Skin epidermis (tissue), 12 donors: ENCODE measurements around the gene NKTR.

ENCODE experiments used
- H3K27ac ChIP-seq, 21 experiments: fragments of 200-600 bp; sonication (generic) in 11 of 21; one replicate each; pipeline ENCODE4 v1.5.0; 2020; ENCODE audit warnings: mild to moderate bottlenecking in 3 of 21, inconsistent platforms in 2 of 21, moderate library complexity in 2 of 21
- H3K4me3 ChIP-seq, 7 experiments: fragments of 200-600 bp; sonication (generic) in 2 of 7; one replicate each; pipeline ENCODE4 v1.5.0; 2020; ENCODE audit warnings: inconsistent platforms in 2 of 7, mild to moderate bottlenecking in 2 of 7, moderate library complexity in 1 of 7

NKTR gene

DNA sequence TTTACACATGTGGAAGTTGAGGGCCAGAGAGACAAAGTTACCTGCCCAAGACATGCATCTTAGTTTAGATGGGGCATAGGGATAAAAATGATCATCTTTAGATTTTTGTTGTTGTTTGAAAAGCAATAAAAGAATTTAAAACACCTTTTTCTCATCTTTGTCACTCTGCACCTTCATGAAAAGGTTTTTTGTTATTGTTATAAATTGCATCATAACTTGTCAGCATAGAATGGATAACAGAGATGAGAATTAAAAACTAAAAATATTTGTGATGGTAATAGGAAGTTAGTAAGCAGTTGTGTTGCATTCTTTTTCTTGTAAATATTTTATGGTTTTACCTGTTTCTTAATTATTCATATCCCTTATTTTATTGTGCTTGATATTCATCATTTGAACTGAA is 39.6 kb downstream of the NKTR start:
- Histone ChIP-seq H3K4me3 (no peak overlapping the region), H3K27ac (peak overlapping the region in 1 of 21 experiments; percentile 55)

DNA sequence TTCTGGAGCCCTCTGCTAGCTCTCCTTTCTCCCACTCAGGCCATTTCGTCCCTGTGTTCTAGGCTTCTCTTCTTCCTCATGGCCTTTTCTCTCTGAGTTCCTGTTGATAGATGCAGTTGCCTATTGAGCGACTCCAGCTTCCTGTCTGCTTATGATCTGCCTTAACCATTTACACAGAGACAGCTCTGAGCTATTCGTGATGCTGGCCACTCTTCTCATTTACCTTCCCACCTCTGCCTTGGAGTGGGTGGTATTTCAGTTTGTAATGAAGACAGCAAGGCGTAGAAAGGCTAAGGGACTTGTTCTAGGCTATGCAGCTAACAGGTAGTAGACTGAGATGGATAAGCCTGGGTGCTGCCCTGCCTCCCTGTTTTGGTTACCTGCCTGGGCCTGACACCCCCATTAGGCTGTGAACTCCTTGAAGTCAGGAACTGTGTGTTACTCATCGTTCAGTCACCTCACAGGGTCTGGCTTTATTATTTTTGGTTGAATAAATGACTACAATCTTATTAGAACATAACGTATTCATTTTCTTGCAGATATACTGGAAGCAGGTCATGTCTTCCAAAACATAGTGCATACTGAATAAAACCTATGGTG is 40.4 kb downstream of the NKTR start:
- Histone ChIP-seq H3K4me3 (no peak overlapping the region), H3K27ac (no peak overlapping the region)

DNA sequence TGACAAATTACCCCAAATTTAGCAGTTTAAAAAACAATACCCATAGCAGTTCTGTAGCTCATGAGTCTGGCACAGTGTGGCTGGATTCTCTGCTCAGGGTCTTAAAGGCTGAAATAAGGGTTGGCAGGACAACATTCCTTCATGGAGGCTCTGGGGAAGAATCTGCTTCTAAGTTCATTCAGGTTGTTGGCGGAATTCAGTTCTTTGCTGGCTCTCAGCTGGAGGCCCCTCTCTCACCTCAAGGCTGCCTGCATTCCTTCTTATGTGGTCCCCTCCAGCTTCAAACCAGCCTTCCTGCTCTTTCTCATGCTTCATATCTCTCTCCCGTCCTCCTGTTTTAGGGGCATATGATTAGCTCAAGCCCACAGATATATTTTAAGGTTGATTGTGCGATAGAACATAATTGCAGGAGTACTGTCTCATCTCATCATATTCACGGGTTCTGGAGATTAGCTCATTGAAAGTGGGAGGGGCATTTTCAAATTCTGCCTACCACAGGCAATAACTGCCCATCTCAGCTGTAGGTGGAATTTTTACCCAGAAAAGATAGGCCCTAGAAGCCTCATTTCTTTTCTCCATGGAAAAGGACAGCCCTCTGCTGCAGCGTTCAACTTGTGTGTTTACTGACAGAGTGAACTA is 47.5 kb downstream of the NKTR start:
- peak overlapping the region in 2 of 21 experiments; percentile 2 to 49 for H3K27ac ChIP-seq
- H3K4me3 ChIP-seq, result no peak overlapping the region

DNA sequence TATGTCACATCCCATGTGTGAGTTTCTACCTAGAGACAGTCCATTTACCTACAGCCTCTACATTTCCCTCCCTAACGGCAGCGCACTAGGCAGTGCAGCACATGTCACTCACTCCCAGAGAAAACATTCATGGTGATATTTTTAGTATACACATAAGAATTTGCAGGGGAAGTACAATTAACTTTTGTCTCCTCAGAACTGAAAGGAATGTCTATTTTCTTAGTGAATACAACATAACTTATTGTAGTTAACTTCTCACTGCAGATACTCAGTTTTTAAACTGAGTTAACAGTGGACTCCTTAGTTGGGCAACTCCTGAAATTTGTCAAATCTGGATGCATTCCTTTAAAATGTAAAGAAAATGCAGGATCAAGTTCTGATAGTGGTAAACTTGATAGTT is 48.5 kb downstream of the NKTR start:
- Histone ChIP-seq H3K27ac (no peak overlapping the region), H3K4me3 (no peak overlapping the region)

DNA sequence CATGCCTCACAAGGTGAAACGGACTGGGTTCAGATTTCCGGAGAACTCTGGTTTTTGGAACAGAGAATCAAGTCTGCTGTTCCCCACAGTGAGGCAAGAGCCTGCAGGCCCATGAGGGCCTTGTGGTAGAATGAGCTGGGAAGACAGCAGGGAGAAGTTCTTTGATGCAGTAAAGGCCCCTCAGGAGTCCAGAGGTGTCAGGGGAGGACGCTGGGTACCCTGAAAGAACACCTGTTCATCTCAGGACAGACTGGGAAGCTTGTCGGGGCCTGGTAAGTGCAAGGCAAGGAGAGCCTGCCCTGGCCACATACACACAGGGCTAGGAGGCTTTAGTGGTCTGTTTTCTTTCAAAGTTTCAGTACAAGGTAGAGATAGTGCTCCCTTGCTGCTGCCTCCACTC is 49.3 kb downstream of the NKTR start:
- Histone ChIP-seq H3K4me3 (no peak overlapping the region), H3K27ac (peak overlapping the region in 2 of 21 experiments; percentile 5 to 27)

DNA sequence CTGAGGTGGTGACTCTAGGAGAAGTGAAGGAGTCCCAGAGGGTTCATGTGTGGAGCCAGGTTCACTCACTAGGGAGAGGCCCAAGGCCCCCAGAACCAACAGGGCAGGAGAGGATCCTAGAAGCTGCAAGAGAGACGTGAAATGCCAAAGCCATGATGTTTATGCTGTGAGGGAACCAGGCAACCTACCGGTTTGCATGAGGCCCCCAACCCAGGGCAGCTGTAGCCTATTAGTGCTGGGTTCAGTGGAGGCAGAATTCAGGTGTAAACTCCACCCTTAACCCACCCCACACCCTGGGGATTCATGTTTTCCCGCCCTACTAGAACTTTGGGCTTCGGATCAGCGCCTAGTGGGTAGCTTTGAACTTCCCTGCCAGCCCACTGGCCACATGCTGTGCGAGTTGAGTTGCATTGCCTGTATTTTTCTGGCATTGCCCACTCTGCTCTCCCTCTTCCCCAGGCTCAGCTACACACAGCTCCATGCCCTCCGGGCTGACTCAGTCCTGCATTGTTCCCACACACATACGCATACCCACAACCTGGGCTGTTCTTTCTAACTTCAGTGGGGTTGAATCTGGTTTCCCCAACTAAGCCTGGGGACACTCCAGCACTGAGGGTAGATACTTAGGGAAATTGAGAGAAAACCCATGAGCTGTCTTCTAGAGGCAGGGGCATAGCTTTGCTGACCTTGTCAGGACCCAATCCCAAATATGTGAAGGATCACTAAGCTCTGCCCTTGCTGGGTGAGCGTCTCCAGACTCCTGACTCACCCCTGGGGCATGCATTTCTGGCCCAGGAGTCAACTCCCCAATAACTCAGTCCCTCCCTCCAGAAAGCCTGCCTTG is 51.0 kb downstream of the NKTR start:
- H3K27ac ChIP-seq, result peak overlapping the region in 12 of 21 experiments; percentile 22 to 98 (median 88)

DNA sequence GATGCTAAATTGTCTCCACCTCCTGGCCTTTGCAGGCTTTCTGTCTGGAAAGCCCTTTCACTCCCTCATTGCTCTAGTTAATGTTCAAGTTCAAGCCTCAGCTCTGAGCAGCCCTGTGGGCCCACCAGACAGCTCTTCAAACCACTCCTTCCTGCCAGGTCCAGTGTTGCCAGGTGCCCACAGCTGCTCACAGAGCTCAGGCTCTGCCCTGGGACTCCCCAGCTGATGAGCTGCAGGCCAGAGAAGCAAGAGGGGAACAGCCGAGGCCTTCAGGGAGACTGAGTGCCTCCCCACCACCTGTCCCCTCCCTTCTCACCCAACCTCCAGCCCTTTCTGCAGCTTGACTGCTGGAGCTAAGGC is 51.7 kb downstream of the NKTR start:
- Histone ChIP-seq H3K4me3 (peak overlapping the region in 1 of 7 experiments; percentile 78), H3K27ac (peak overlapping the region in 15 of 21 experiments; percentile 22 to 98 (median 88))

More for the DNA sequence above, 51.0 kb downstream of the NKTR start:
- no peak overlapping the region for H3K4me3 ChIP-seq

DNA sequence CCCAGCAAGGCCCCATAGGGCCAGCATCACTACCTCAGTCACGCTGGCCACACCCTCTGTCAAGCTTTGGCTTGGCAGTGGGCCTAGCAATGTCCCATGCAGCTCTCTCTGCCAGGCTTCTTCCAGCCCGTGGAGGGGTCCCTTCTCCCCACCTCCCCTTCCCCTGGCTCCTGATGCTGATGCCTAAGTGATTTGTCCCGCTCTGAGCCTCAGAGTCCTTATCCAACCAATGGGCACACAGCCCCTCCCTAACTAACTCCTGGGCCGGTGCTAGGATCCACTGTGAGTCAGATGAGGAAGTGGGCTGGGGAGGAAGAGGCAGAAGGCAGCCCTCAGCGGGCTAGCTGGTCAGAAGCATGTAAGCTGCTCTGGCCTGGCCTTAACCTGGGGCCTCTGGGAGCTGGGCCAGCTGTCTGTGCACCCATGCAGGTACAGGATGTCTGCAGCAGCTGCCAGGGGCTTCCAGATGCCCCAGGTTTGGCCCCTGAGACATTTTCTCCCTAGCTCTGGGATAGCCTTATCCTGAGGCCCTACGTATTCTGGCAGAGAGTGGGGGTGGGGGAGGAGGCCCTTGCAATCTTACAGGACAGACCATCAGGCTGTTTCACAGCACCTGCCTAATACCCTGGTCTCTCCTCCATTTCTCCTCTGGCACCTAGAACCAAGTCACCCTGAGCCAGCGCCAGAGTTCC is 52.3 kb downstream of the NKTR start:
- peak overlapping the region in 6 of 7 experiments; percentile 46 to 92 (median 76) for H3K4me3 ChIP-seq
- H3K27ac ChIP-seq, result peak overlapping the region in 20 of 21 experiments; percentile 36 to 98 (median 88)

DNA sequence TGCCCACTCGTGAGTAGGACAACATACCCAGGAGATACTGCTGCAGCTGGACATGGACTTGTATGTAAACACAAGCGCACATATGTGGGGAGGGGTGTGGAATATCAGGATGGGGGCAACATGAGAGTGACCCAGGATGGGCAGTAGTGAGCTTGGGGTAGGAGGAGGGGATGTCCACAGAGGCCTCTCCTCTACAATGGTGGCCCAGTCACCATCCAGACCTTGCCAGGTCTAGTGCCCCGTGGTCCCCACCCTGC is 52.7 kb downstream of the NKTR start:
- H3K4me3 ChIP-seq, result peak overlapping the region; percentile 46 to 92 (median 76)
- H3K27ac ChIP-seq, result peak overlapping the region in 20 of 21 experiments; percentile 77 to 98 (median 88)

DNA sequence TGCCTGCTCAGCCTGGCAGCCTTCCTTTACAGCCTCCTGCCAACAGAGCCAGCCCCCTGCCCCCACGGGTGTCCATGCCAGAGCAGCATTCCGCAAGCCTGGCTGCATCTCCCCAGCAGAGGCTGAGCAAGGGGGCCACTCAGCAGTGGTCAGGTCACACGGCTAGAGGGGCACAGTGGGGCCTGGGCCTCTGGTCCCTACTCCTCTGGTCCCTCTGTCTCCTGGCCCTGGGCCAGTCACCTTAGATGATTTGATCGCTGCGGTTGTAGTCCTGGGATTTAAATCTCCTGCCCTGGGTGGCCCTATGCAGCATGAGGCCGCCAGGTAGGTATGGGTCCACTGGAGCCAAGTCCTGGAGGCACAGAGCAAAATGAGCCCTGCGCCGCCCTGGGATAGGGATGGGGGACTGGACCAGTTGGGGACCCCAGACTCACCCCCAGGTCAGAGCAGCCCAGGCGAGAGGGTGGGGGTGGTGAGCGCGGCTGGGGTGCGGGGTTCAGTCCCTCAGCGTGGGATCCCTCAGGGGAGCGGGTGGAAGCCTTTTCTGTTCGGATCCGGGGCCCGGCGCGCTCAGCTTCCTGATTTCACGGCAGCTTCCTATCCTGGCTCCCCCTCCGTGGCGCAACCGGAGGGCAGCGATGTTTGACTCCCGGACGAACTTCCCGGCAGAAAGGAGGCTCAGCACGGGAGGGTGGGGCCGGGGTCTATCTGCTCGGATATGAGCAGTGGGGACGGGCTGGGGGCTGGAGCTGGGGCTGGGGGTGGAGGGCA is 53.3 kb downstream of the NKTR start, which contains the start of gene ZBTB47:
Gene ZBTB47, plus strand, starts transcription at position 138 of the 771 bp plus-strand sequence. CDS start 4,659 bp downstream, outside the sequence.
- H3K4me3 ChIP-seq, result peak within 1 kb of the TSS; percentile 46 to 92 (median 76)

DNA sequence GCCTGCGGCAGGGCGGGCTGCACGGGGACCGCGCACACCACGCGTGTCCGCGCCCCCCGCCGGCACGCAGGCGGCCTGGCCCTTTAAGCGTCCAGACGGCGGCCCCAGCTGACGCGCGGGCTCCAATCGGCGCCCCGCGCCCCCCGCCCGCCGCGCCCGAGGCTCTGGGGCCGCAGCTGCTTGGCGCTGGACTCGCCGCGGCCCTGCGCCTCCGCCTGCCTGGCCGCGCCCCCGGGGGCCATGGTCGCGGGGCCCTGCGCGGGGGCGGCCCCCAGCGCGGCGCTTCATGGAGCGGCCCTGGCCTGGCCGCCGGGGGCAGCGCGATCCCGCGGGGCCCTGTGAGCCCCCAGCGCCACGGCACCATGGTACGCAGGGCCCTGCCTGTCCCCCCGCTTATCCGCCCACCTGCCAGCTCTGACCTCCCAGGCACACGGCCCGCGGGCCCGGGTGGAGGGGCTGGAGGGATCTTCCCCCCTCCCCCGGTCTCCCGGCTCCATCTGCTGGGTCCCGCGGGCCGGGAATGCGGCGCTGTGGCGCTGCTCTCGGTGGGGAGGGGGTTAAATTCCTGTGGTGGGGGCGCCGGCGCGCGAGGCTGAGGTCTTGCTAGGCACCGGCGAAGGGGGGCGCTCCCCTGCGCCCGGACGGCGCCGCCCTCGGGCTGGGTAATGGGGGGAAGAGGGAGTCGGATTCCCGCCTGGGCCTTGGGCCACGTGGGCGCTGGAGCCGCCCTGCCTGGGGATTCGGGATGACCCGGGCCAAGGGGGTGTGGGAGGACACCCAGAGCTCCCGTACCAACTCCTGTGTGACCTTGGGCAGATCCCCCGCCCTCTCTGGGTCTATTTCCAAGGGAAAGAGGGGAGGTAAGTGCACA is 54.1 kb downstream of the NKTR start:
- Histone ChIP-seq H3K4me3 (peak overlapping the region; percentile 46 to 92 (median 76)), H3K27ac (peak overlapping the region; percentile 76 to 98 (median 88))

More for the DNA sequence above, 53.3 kb downstream of the NKTR start, which contains the start of gene ZBTB47:
- H3K27ac ChIP-seq, result peak within 1 kb of the TSS; percentile 76 to 98 (median 88)

DNA sequence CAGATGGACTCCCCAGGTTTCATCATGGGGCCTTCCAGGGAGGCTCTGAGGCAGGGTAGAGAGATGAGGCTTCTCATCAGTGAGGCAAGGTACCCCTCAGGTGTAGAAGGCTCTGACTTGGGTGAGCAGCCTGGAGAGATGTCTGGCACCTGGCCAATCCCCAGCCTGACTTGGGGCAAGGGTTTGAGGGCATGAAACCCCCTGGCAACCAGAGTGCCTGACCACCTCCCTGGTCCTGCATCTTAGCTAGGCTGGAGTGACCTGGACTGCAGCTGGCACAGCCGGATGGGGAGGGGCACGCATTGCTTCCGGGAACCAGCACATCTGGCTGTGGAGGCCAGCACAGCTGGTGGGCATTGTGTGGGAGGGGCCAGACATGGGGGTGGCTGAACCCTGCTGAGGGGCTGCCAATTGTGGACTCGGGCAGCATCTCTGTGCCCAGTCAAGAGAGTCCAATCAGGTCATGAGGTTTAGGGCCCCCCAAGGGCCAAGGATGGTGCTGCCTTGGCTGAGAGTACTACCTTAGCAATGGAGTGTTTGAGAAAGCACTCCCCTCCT is 54.9 kb downstream of the NKTR start:
- Histone ChIP-seq H3K4me3 (peak overlapping the region; percentile 46 to 92 (median 76)), H3K27ac (peak overlapping the region in 18 of 21 experiments; percentile 81 to 98 (median 89))

DNA sequence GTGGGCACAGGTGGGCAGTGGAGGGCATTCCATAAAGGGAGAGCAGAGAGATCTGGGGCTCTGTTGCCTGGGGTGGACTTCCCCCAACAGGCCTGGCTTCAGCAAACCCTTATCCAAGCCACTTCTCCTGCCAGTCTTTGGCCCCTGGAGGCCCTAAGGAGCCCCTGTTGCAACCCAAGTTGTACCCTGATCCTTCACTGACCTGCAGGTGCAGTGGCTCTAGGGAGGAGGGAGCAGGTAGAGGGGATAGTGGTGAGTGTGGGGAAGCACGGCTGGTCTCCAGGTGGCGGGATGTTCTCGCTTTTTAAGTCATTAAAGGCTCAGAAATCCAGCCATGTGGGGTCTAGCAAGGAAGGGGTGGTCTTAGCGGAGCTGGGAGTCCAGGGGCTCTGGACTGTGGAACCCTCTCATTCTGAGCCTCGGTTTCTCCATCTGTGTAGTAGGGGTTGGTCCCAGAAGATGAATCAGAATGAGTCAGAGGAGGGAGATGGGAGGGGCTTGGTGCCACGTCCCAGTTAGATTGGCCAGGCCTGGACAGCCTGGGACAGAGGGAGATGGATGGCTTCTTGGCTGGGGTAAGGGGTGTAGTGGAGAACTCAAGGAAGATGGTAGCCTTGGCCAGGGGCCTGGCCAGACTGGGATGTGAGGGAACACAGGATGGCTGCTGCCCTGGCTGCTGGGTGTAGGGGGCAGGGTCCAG is 55.6 kb downstream of the NKTR start:
- Histone ChIP-seq H3K27ac (peak overlapping the region in 10 of 21 experiments; percentile 22 to 98 (median 92)), H3K4me3 (no peak overlapping the region)

DNA sequence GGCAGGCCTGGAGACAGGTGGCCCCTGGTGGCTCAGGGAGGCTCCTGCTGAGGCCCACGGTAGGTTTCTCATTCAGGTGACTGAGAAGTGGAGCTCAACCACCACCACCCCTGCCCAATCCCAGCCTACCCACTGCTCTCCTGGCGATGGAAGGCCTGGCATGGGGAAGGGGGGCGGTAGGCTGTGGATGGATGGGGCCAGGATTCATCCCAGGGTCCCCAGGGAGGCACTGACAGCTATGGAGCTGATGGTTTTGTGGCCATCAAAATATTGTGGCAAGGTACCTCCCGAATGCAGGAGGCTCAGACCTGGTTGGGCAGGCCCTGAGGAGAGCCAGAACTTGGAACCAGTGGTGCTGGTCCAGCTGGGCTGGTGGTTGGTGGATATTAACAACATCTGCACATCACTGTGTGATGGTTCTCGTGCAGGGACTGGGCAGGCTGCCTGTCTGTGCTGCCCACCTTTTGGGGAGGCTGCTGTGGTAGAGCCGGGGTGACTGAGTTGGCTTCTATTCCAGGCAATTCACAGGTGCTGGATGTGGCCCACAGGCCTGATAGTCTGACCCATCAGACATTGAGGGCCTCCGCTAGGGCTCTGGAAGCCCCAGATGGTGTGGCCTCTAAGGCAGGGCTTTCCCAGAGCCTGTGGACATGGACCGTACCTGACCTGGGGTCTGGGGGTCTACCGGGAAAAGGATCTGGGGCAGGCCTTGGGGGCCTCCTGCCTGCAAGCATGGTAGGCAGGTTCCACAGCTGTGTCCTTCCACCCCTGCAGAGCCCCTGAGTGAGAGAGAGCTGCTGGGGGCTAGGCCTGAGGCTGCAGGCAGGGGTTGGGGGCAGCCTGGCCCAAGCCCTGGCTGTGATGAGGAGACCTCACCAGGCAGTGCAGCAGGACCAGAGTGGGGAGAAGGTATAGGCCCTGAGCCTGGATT is 56.5 kb downstream of the NKTR start:
- Histone ChIP-seq H3K27ac (peak overlapping the region in 7 of 21 experiments; percentile 22 to 98 (median 93)), H3K4me3 (no peak overlapping the region)

DNA sequence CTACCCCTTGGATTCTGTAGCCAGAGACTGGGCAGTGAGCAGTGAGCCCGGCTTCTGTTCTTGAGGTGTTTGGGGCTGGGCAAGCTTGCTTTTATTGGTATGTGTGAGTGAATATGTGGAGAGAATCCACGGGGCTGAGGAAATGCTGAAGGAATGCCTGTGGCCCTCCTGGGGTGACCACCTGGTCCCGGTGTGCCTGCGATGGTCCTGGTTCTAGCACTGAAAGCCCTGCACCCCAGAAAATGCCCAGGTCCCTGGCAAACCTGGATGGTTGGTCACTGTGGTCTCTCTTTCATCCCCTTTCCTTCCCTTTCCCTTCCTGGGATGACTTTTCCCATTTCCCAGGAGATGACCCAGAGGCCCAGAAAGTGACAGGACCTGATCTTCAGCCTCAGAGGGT is 57.2 kb downstream of the NKTR start:
- no peak overlapping the region for H3K27ac ChIP-seq

DNA sequence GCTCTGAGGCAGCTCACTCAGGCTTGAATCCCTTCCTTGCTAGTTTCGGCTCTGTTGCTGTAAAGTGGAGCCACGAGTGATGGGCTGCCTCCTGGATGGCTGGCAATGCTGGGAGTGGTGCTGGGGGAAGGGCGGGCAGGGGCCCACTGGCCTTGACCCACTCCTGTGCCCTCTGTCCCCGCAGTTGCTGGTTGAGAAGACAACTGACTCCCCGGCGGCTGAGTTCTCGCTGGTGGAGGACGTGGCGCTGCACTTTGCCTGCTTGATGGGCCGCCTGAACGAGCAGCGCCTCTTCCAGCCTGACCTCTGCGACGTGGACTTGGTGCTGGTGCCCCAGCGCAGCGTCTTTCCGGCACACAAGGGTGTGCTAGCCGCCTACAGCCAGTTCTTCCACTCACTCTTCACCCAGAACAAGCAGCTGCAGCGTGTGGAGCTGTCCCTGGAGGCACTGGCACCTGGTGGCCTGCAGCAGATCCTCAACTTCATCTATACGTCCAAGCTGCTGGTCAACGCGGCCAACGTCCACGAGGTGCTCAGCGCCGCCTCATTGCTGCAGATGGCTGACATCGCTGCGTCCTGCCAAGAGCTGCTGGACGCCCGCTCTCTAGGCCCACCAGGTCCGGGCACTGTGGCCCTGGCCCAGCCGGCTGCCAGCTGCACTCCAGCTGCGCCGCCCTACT is 57.7 kb downstream of the NKTR start:
- Histone ChIP-seq H3K4me3 (no peak overlapping the region), H3K27ac (peak overlapping the region in 1 of 21 experiments; percentile 30)

More for the DNA sequence above, 57.2 kb downstream of the NKTR start:
- H3K4me3 ChIP-seq, result no peak overlapping the region
